DOHH2 (cell line): ENCODE data around the gene ADK.

Source experiments
- CTCF ChIP-seq: fragments of 200-600 bp; sonication (generic); IDR thresholded peaks from one replicate; pipeline ENCODE4 v1.5.1; 2014; ENCODE audit warnings: antibody characterized with exemption, mild to moderate bottlenecking, low read depth, low read length; ENCODE audit not compliant: poor library complexity, severe bottlenecking
- EZH2phosphoT487 ChIP-seq: fragments of 200-600 bp; sonication (generic); IDR thresholded peaks from 2 replicates; pipeline ENCODE4 v1.6.1; 2017; ENCODE audit warnings: borderline replicate concordance, mild to moderate bottlenecking, antibody characterized with exemption, low read length, moderate library complexity, mixed read lengths

- TF ChIP-seq CTCF (peak; percentile 63), EZH2phosphoT487 (no peak)
Observed at GRCh38 chr10:74103560-74104258, 47.3 kb upstream of the ADK start.
